Activated T-cell treated with anti-CD3 and anti-CD28 coated beads, Interleukin-2, amount 50 U/mL, for 24 hours (primary cell): ENCODE results near the gene OR6Q1.

Experiments
- DNase-seq: peaks from one replicate; pipeline ENCODE4 v3.0.0-alpha.2; 2020
- H3K27ac Mint-ChIP-seq: 2 replicates; pipeline ENCODE4 v1.8.0; 2020; ENCODE audit warnings: mild to moderate bottlenecking, mixed read lengths
- H3K27me3 Mint-ChIP-seq: 2 replicates; pipeline ENCODE4 v1.8.0; 2020; ENCODE audit warnings: mixed read lengths
- H3K36me3 Mint-ChIP-seq: 2 replicates; pipeline ENCODE4 v1.8.0; 2020; ENCODE audit warnings: low read depth, mixed read lengths
- H3K4me1 Mint-ChIP-seq: 2 replicates; pipeline ENCODE4 v1.8.0; 2020; ENCODE audit warnings: low read depth, mixed read lengths
- H3K4me3 Mint-ChIP-seq: 2 replicates; pipeline ENCODE4 v1.8.0; 2020; ENCODE audit warnings: mild to moderate bottlenecking, moderate library complexity, mixed read lengths
- H3K9me3 Mint-ChIP-seq: 2 replicates; pipeline ENCODE4 v1.8.0; 2020; ENCODE audit warnings: mixed read lengths

The OR6Q1 gene

DNA sequence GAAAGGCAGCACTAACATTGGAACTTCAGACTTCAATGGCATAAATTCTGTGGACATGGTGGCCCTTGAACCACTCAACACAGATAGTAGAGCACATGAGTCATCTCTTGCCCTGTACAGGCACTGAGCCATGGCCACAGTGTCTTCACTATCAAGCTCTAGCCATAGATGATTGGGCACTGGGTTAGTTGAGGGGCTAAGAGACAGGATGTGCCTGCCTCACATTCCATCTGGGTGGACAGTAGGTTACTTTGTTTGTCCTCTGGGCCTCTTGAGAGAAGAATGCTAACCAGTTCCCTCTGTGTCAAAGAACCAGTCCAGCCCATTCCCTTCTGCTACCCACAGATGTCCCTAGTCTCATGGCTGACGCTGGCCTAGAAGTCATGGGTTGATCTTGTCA lies 39.8 kb downstream of the OR6Q1 start:
- DNase-seq, result no peak
- no peak overlapping the region for H3K27ac Mint-ChIP-seq
- no peaks in the 10 kb centered on the region for H3K36me3 Mint-ChIP-seq
- peaks cover 10% of the 10 kb centered on the region for H3K9me3 Mint-ChIP-seq
- H3K27me3 Mint-ChIP-seq, result peaks cover 6% of the 10 kb centered on the region
- no peak overlapping the region for H3K4me3 Mint-ChIP-seq
- no peaks in the 10 kb centered on the region for H3K4me1 Mint-ChIP-seq

DNA sequence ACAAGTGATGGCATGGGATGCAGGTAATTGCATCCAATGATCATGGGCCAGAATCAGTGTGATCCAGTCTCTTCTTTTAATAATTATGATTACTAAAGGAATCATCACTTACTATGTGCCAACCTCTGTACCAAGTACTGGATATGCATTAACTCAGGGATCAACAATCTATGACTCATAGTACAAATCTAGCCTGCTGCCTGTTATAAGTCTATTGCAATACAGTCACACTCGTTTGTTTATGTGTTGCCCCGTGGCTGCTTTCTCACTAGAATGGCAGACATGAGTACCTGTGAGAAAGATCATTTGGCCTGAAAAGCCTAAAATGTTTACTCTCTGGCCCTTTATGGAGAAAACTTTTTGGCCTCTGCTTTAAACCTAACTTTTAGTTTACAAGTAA lies 45.0 kb downstream of the OR6Q1 start:
- Mint-ChIP-seq H3K27me3 (peaks cover 4% of the 10 kb centered on the region), H3K4me3 (no peak overlapping the region), H3K9me3 (peaks cover 10% of the 10 kb centered on the region), H3K27ac (no peak overlapping the region), H3K4me1 (no peaks in the 10 kb centered on the region), H3K36me3 (no peaks in the 10 kb centered on the region)
- DNase-seq, result no peak
